ENCODE measurements around the gene PCARE.
"Not testable (repeated sequence)": the region's sequence is repeated elsewhere in the genome, so short reads cannot be mapped to it uniquely, and the experiment has no call there.

Gene PCARE

GRCh38 chr2:29074411-29074810, at the start of gene PCARE:
Gene PCARE (minus strand): TSS chr2:29074523. CDS start chr2:29074261, 262 bp downstream.
- DNase-seq (ENCODE audit: low read depth): no peak

GRCh38 chr2:29123617-29124349, 49.5 kb upstream of the PCARE start:
- DNase-seq (ENCODE audit: low read depth): no peak

- no peak for DNase-seq (ENCODE audit: low read depth)
Measured at GRCh38 chr2:29120846-29121245, 46.5 kb upstream of the PCARE start.

GRCh38 chr2:29119211-29119610, 44.9 kb upstream of the PCARE start:
- no peak for DNase-seq (ENCODE audit: low read depth)

GRCh38 chr2:29117636-29118303, 43.4 kb upstream of the PCARE start:
- DNase-seq (ENCODE audit: low read depth): no peak

- peak; percentile 25 for DNase-seq (ENCODE audit: low read depth)
Measured at GRCh38 chr2:29115797-29116781, 41.8 kb upstream of the PCARE start.

- peak; percentile 32 for DNase-seq (ENCODE audit: low read depth)
Measured at GRCh38 chr2:29114946-29115609, 40.8 kb upstream of the PCARE start, which contains the start of gene CLIP4. Gene CLIP4 (plus strand): TSS chr2:29115415. CDS start chr2:29121389, 5,974 bp downstream.

- no peak for DNase-seq (ENCODE audit: low read depth)
Measured at GRCh38 chr2:29114586-29114945, 40.2 kb upstream of the PCARE start.

- DNase-seq (ENCODE audit: low read depth): no peak
Measured at GRCh38 chr2:29113891-29114321, 39.6 kb upstream of the PCARE start.

GRCh38 chr2:29113027-29113686, 38.8 kb upstream of the PCARE start:
- DNase-seq (ENCODE audit: low read depth): no peak

- DNase-seq (ENCODE audit: low read depth): no peak
Measured at GRCh38 chr2:29112379-29112778, 38.1 kb upstream of the PCARE start.

- no peak for DNase-seq (ENCODE audit: low read depth)
Measured at GRCh38 chr2:29110916-29111535, 36.7 kb upstream of the PCARE start.

- no peak for DNase-seq (ENCODE audit: low read depth)
Measured at GRCh38 chr2:29109246-29109645, 34.9 kb upstream of the PCARE start.

- no peak for DNase-seq (ENCODE audit: low read depth)
Measured at GRCh38 chr2:29108225-29108624, 33.9 kb upstream of the PCARE start.

- DNase-seq (ENCODE audit: low read depth): not testable (repeated sequence)
Measured at GRCh38 chr2:29107547-29107946, 33.2 kb upstream of the PCARE start.

GRCh38 chr2:29106980-29107388, 32.7 kb upstream of the PCARE start:
- DNase-seq (ENCODE audit: low read depth): no peak

GRCh38 chr2:29106256-29106655, 31.9 kb upstream of the PCARE start:
- no peak for DNase-seq (ENCODE audit: low read depth)

- DNase-seq (ENCODE audit: low read depth): no peak
Measured at GRCh38 chr2:29105375-29105774, 31.1 kb upstream of the PCARE start.

- no peak for DNase-seq (ENCODE audit: low read depth)
Measured at GRCh38 chr2:29104688-29105087, 30.4 kb upstream of the PCARE start.

GRCh38 chr2:29100564-29100963, 26.2 kb upstream of the PCARE start:
- DNase-seq (ENCODE audit: low read depth): no peak

GRCh38 chr2:29097569-29097968, 23.2 kb upstream of the PCARE start:
- no peak for DNase-seq (ENCODE audit: low read depth)
